PC-9 (cell line): ENCODE results near the gene PANX3. TPM values are rescaled to one million over a fixed set of nuclear protein-coding genes. Genes with fewer than 3 reads are reported as not detected.

Source experiments
- BruUV-seq: library from RNA; stranded (reverse); fragments of 400-500 nt; replicated peaks from 2 replicates; lab custom pipeline; 2021; lab: Mats Ljungman, UMichigan
- CTCF ChIA-PET: fragments of 300-600 bp; sonication (Branson Sonifier 250); formaldehyde crosslinking; loops from one replicate; lab custom pipeline; 2022; ENCODE audit warnings: antibody characterized with exemption; lab: Charles Lee
- POLR2A ChIA-PET: fragments of 300-600 bp; sonication (Branson Sonifier 250); formaldehyde crosslinking; loops from one replicate; lab custom pipeline; 2022; ENCODE audit warnings: antibody characterized with exemption; ENCODE audit not compliant: unreplicated experiment; lab: Charles Lee
- DNase-seq, 2 experiments: peaks; one replicate each; pipeline versions ENCODE4 v3.0.0 to v3.0.0-alpha.2; 2015 to 2022; ENCODE audit warnings: mixed read lengths in 1 of 2
- H2AFZ ChIP-seq: fragments of 200-600 bp; sonication (generic); 2 replicates; pipeline ENCODE4 v1.8.1; 2017; ENCODE audit warnings: antibody characterized with exemption
- H3F3A ChIP-seq: fragments of 200-600 bp; sonication (generic); 2 replicates; pipeline ENCODE4 v1.8.1; 2017; ENCODE audit warnings: antibody characterized with exemption, mild to moderate bottlenecking, low read depth; ENCODE audit not compliant: insufficient read depth
- H3K27ac ChIP-seq: fragments of 200-600 bp; sonication (generic); 2 replicates; pipeline ENCODE4 v1.6.1; 2016; ENCODE audit warnings: mixed run types
- H3K27me3 ChIP-seq: fragments of 200-600 bp; sonication (generic); 2 replicates; pipeline ENCODE4 v1.6.1; 2016; ENCODE audit warnings: low read depth, mixed run types; ENCODE audit not compliant: insufficient read depth
- H3K36me3 ChIP-seq: fragments of 200-600 bp; sonication (generic); 2 replicates; pipeline ENCODE4 v1.6.1; 2016; ENCODE audit warnings: low read depth, mixed run types
- H3K4me1 ChIP-seq: fragments of 200-600 bp; sonication (generic); replicated peaks from 2 replicates; pipeline ENCODE4 v1.6.1; 2016; ENCODE audit warnings: mixed run types; ENCODE audit not compliant: insufficient read depth
- H3K4me2 ChIP-seq: fragments of 200-600 bp; sonication (generic); 2 replicates; pipeline ENCODE4 v1.6.1; 2017; ENCODE audit warnings: mixed run types
- H3K4me3 ChIP-seq: fragments of 200-600 bp; sonication (generic); 2 replicates; pipeline ENCODE4 v1.6.1; 2016; ENCODE audit warnings: mixed run types
- H3K79me2 ChIP-seq: fragments of 200-600 bp; sonication (generic); 2 replicates; pipeline ENCODE4 v1.6.1; 2017; ENCODE audit warnings: low read depth, mixed run types
- H3K9me2 ChIP-seq: fragments of 200-600 bp; sonication (generic); 2 replicates; pipeline ENCODE4 v1.8.1; 2017; ENCODE audit warnings: mild to moderate bottlenecking; ENCODE audit not compliant: insufficient read depth
- H3K9me3 ChIP-seq: fragments of 200-600 bp; sonication (generic); 2 replicates; pipeline ENCODE4 v1.8.1; 2016; ENCODE audit warnings: low read depth; ENCODE audit not compliant: insufficient read depth
- H4K20me1 ChIP-seq: fragments of 200-600 bp; sonication (generic); 2 replicates; pipeline ENCODE4 v1.8.1; 2017; ENCODE audit not compliant: insufficient read depth
- CTCF ChIP-seq: fragments of 200-600 bp; sonication (generic); conservative IDR thresholded peaks from 2 replicates; pipeline ENCODE4 v1.6.1; 2017; ENCODE audit warnings: mixed run types, antibody characterized with exemption, mild to moderate bottlenecking, moderate library complexity
- EZH2 ChIP-seq: fragments of 200-600 bp; sonication (generic); IDR thresholded peaks from 2 replicates; pipeline ENCODE4 v1.8.0; 2017; ENCODE audit warnings: antibody characterized with exemption, low read depth
- intact Hi-C: fragments of 100-400 bp; cut with micrococcal nuclease; formaldehyde crosslinking; loops from one replicate; pipeline ENCODE4 v1.10.0; 2022; ENCODE audit not compliant: unreplicated experiment
- total RNA-seq: library from RNA; stranded (reverse); gene quantifications from 2 replicates; pipeline ENCODE4 v1.2.3, GENCODE V29; 2021

The PANX3 gene
- total RNA-seq, 1 experiment from 2014 or later = not detected

DNA sequence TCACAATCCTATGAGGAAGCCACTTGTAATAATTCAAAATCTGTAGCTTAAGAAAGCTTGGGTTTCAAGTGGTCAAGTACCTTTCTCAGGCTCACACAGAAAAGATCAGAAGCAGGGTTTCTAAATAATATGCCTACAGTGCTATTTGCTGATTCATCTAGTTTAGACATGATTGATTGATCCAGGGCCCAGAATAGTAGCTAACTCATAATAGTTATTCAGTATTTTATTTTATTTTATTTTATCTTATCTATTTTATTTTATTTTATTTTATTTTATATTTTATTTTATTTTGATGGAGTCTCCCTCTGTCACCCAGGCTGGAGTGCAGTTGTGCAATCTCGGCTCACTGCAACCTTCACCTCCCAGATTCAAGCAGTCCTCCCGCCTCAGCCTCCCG lies 15.9 kb upstream of the PANX3 start:
- no peak for TF ChIP-seq EZH2
- TF ChIP-seq CTCF = no peak
- H3F3A ChIP-seq = no peaks in the 10 kb centered on the region
- no peak overlapping the region for H3K4me3 ChIP-seq
- no peak overlapping the region for H2AFZ ChIP-seq
- H3K27ac ChIP-seq = no peak overlapping the region
- CTCF ChIA-PET = no interaction called here
- H3K4me1 ChIP-seq = no peaks in the 10 kb centered on the region
- H4K20me1 ChIP-seq = no peaks in the 10 kb centered on the region
- H3K9me3 ChIP-seq = no peaks in the 10 kb centered on the region
- H3K36me3 ChIP-seq = no peaks in the 10 kb centered on the region
- intact Hi-C loops = no loop called here
- no TSS peak for BruUV-seq
- no peak overlapping the region for H3K4me2 ChIP-seq
- H3K9me2 ChIP-seq = no peaks in the 10 kb centered on the region
- peaks cover 31% of the 10 kb centered on the region for H3K27me3 ChIP-seq
- no peaks in the 10 kb centered on the region for H3K79me2 ChIP-seq
- no peak for DNase-seq
- POLR2A ChIA-PET = no interaction called here

DNA sequence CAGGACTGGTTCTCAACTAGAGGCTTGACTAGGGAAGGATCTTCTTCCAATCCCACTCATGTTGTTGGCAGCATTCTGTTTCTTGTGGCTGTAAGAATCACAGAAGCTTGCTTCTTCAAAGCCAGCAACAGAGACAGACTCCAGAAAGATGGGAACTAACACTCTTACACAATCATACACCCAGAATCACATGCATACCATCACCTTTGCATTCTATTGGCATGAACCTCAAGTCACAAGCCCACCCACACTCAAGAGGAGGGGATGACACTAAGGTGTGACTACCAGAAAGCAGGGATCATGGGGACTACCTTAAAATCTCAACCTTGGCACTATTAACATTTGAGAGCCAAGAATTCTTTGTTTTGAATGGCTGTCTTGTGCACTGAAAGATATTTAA lies 13.6 kb upstream of the PANX3 start:
- intact Hi-C loops = no loop called here
- Histone ChIP-seq H3K4me2 (no peak overlapping the region), H3K4me3 (no peak overlapping the region), H3K9me3 (no peaks in the 10 kb centered on the region), H3F3A (no peaks in the 10 kb centered on the region), H3K9me2 (no peaks in the 10 kb centered on the region), H4K20me1 (no peaks in the 10 kb centered on the region), H2AFZ (no peak overlapping the region), H3K4me1 (no peaks in the 10 kb centered on the region), H3K36me3 (no peaks in the 10 kb centered on the region), H3K79me2 (no peaks in the 10 kb centered on the region), H3K27me3 (peaks cover 17% of the 10 kb centered on the region), H3K27ac (no peak overlapping the region)
- BruUV-seq = no TSS peak
- TF ChIP-seq EZH2 (no peak), CTCF (no peak)
- DNase-seq = no peak
- ChIA-PET CTCF (no interaction called here), POLR2A (no interaction called here)

- Histone ChIP-seq H3K27ac (no peak overlapping the region), H3K4me2 (no peak overlapping the region), H3K4me1 (no peaks in the 10 kb centered on the region), H3F3A (no peaks in the 10 kb centered on the region), H3K79me2 (no peaks in the 10 kb centered on the region), H3K36me3 (no peaks in the 10 kb centered on the region), H3K9me2 (no peaks in the 10 kb centered on the region), H3K4me3 (no peak overlapping the region), H2AFZ (no peak overlapping the region), H4K20me1 (no peaks in the 10 kb centered on the region), H3K9me3 (no peaks in the 10 kb centered on the region), H3K27me3 (0 out of 2 replicates have a peak, but pooled peaks cover 3% of the 10 kb centered on the region)
- no peak for DNase-seq
- CTCF ChIA-PET = no interaction called here
- no TSS peak for BruUV-seq
- intact Hi-C loops = no loop called here
- POLR2A ChIA-PET = no interaction called here
- TF ChIP-seq EZH2 = no peak
- TF ChIP-seq CTCF = no peak
These were observed 10.5 kb upstream of the PANX3 start for GRCh38 chr11:124600621-124601320.
